ENCODE measurements around the gene TNS1. TPM values are rescaled to one million over a fixed set of nuclear protein-coding genes. Genes with fewer than 3 reads are reported as not detected.

Gene TNS1
- total RNA-seq, 1 donor = 48.9 TPM

DNA sequence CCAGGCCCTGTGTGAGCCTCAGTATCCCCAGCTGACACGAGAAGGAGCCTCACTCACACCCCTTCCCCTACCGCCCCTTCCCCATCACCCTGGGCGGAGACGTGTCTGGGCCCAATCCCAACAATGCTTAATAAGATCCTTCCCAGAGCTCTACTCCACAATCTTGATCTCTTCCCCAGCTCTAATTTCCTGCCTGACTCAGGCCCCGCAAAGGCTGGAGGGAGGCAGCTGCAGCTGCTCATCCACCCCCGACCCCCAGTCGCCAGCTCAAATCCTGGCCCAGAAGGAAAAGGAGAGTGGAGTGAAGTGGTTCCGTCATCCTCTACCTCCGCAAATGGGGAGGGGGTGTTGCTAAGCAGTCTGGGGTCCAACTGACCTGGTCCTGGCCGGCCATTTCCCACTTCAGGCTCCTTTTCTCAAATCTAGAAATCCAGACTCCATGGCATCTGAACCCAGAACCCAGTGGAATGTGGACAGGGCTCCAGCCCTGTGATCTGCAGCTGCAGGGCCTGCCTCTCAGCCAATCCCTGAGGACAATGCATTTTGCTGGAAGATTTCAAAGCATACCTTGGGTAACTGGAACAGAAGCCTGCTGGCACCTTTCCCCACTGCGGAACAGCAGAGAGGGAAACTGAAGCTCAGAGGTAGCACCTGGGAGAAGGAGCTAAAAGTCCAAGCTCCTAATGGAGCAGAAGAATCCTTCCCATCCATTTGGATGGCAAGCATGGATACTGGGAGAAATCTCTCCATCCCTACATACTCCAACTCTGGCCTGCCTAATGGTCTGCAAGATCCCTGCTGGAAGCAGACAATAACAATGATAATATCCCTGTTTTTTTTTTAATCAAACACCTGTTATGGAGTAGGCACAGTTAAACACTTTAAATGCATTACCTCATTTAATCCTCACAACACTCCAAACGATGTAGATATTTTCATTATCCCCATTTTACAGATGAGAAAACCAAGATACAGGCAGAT, 5.6 kb upstream of the TNS1 start:
- Histone ChIP-seq H2AFZ (ENCODE audit: low read length) (no peak overlapping the region), H3K4me1 (ENCODE audit: insufficient read depth, low read length) (peaks cover 54% of the 10 kb centered on the region)

GRCh38 chr2:218006741-218007140, 3.9 kb upstream of the TNS1 start:
- H3K9me3 ChIP-seq (ENCODE audit: low read depth, low read length) = no peaks in the 10 kb centered on the region
- H3K4me2 ChIP-seq (ENCODE audit: insufficient read depth, low read length) = peak overlapping the region; percentile 56
- no peak overlapping the region for H2AFZ ChIP-seq (ENCODE audit: low read length)
- H3K79me2 ChIP-seq (ENCODE audit: insufficient read depth, low read length) = peaks cover 5% of the 10 kb centered on the region
- no peaks in the 10 kb centered on the region for H4K20me1 ChIP-seq (ENCODE audit: insufficient read depth, low read length)
- H3K4me3 ChIP-seq (ENCODE audit: insufficient read depth, low read length) = no peak overlapping the region
- peak; percentile 91 for DNase-seq (ENCODE audit: insufficient read length, low spot score, missing footprints)
- H3K36me3 ChIP-seq (ENCODE audit: insufficient read depth, low read length) = no peaks in the 10 kb centered on the region
- peaks cover 6% of the 10 kb centered on the region for H3K27me3 ChIP-seq (ENCODE audit: insufficient read depth, low read length)
- TF ChIP-seq CTCF (IDR thresholded peaks at IDR 0.05; ENCODE audit: extremely low read depth, low read depth, low read length) = no peak
- peaks cover 65% of the 10 kb centered on the region for H3K4me1 ChIP-seq (ENCODE audit: insufficient read depth, low read length)
- peak overlapping the region; percentile 91 for H3K27ac ChIP-seq (ENCODE audit: low read depth, low read length)

More for the DNA sequence above, 5.6 kb upstream of the TNS1 start:
- Histone ChIP-seq H3K36me3 (ENCODE audit: insufficient read depth, low read length) (no peaks in the 10 kb centered on the region), H3K9me3 (ENCODE audit: low read depth, low read length) (no peaks in the 10 kb centered on the region), H3K4me2 (ENCODE audit: insufficient read depth, low read length) (peak overlapping the region; percentile 12), H3K79me2 (ENCODE audit: insufficient read depth, low read length) (no peaks in the 10 kb centered on the region), H3K27me3 (ENCODE audit: insufficient read depth, low read length) (peaks cover 6% of the 10 kb centered on the region), H4K20me1 (ENCODE audit: insufficient read depth, low read length) (no peaks in the 10 kb centered on the region), H3K27ac (ENCODE audit: low read depth, low read length) (peak overlapping the region; percentile 91), H3K4me3 (ENCODE audit: insufficient read depth, low read length) (no peak overlapping the region)
- no peak for TF ChIP-seq CTCF (IDR thresholded peaks at IDR 0.05; ENCODE audit: extremely low read depth, low read depth, low read length)
- peak; percentile 98 for DNase-seq (ENCODE audit: insufficient read length, low spot score, missing footprints)

GRCh38 chr2:218005486-218005885, 2.7 kb upstream of the TNS1 start:
- Histone ChIP-seq H3K79me2 (ENCODE audit: insufficient read depth, low read length) (peaks cover 13% of the 10 kb centered on the region), H3K27ac (ENCODE audit: low read depth, low read length) (peak overlapping the region; percentile 91), H3K4me1 (ENCODE audit: insufficient read depth, low read length) (peaks cover 74% of the 10 kb centered on the region), H3K27me3 (ENCODE audit: insufficient read depth, low read length) (no peaks in the 10 kb centered on the region), H3K4me3 (ENCODE audit: insufficient read depth, low read length) (no peak overlapping the region), H3K4me2 (ENCODE audit: insufficient read depth, low read length) (no peak overlapping the region), H3K36me3 (ENCODE audit: insufficient read depth, low read length) (no peaks in the 10 kb centered on the region), H4K20me1 (ENCODE audit: insufficient read depth, low read length) (no peaks in the 10 kb centered on the region), H3K9me3 (ENCODE audit: low read depth, low read length) (no peaks in the 10 kb centered on the region), H2AFZ (ENCODE audit: low read length) (no peak overlapping the region)
- DNase-seq (ENCODE audit: insufficient read length, low spot score, missing footprints) = peak; percentile 85
- no peak for TF ChIP-seq CTCF (IDR thresholded peaks at IDR 0.05; ENCODE audit: extremely low read depth, low read depth, low read length)

DNA sequence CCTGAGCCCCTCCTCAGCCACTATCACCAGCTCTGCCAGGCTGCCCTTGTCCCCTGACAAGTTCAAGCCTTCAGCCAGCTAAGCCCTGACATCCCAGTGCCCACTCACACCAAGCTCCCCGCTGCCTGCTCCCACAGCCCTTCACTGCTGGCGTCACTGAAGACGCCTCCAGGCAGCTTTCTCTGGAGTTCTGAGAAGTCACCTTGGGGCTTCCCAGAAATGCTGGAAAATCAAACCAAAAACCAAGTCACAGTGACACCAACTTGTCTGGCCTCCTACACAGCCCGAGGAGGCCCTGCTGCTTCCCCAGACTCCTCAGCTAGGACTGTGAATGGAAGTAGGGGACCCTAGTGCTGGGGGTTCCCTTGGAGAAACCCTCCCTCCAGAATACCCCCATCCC, 2.2 kb upstream of the TNS1 start:
- peaks cover 79% of the 10 kb centered on the region for H3K4me1 ChIP-seq (ENCODE audit: insufficient read depth, low read length)

More for the DNA sequence above, 2.2 kb upstream of the TNS1 start:
- Histone ChIP-seq H3K79me2 (ENCODE audit: insufficient read depth, low read length) (peaks cover 13% of the 10 kb centered on the region), H4K20me1 (ENCODE audit: insufficient read depth, low read length) (peaks cover under 1% of the 10 kb centered on the region), H2AFZ (ENCODE audit: low read length) (no peak overlapping the region), H3K36me3 (ENCODE audit: insufficient read depth, low read length) (no peaks in the 10 kb centered on the region), H3K9me3 (ENCODE audit: low read depth, low read length) (no peaks in the 10 kb centered on the region), H3K4me3 (ENCODE audit: insufficient read depth, low read length) (no peak overlapping the region), H3K27ac (ENCODE audit: low read depth, low read length) (peak overlapping the region; percentile 91), H3K4me2 (ENCODE audit: insufficient read depth, low read length) (no peak overlapping the region), H3K27me3 (ENCODE audit: insufficient read depth, low read length) (no peaks in the 10 kb centered on the region)
- no peak for TF ChIP-seq CTCF (IDR thresholded peaks at IDR 0.05; ENCODE audit: extremely low read depth, low read depth, low read length)
- DNase-seq (ENCODE audit: insufficient read length, low spot score, missing footprints) = peak; percentile 65
